ENCODE results near the gene EIF4E.
"Not testable (repeated sequence)": the region's sequence is repeated elsewhere in the genome, so short reads cannot be mapped to it uniquely, and the experiment has no call there.

The EIF4E gene

GRCh38 chr4:98873059-98873458, 55.9 kb downstream of the EIF4E start:
- DNase-seq (ENCODE audit: low spot score), result no peak

DNA sequence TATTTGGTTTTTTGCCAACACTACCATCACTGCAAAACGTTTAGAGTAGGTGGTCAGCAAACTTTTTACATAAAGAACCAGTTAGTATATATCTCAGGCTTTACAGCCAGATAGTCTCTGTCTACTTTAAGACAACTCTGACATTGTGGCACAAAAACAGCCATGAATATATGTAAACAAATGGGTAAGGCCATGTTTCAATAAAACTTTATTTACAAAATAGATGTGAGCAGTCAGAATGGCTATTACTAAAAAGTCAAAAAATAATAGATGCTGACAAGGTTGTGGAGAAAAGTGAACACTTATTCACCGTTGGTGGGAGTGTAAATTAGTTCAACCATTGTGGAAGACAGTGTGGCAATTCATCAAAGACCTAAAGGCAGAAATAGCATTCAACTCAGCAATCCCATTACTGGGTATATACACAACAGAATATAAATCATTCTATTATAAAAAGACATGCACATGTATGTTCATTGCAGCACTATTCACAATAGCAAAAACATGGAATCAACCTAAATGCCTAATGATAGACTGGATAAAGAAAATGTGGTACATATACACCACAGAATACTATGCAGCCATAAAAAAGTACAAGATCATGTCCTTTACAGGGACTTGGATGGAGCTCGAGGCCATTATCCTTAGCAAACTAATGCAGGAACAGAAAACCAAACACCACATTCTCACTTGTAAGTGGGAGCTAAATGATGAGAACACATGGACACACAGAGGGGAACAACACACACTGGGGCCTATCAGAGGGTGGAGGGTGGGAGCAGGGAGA, 56.6 kb downstream of the EIF4E start:
- DNase-seq (ENCODE audit: low spot score), result not testable (repeated sequence)

DNA sequence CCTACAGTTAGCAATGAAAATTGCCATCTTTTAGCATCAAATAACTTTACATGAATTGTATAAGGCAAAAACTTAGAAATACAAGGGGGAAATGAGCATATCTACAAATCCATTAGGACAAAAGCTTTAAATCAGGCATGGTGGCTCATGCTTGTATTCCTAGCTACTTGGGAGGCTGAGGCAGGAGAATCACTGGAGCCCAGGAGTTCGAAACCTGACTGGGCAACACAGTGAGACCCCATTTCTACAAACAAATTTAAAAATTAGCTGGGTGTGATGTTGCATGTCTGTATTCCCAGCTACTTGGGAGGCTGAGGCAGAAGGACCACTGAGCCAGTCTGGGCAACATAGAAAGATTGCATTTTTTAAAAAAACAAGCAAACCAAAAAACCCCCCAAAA, 61.3 kb downstream of the EIF4E start:
- DNase-seq (ENCODE audit: low spot score), result no peak

- no peak for DNase-seq (ENCODE audit: low spot score)
Measured at GRCh38 chr4:98865059-98865458, 63.9 kb downstream of the EIF4E start.

GRCh38 chr4:98864560-98864959, 64.4 kb downstream of the EIF4E start:
- DNase-seq (ENCODE audit: low spot score), result no peak

GRCh38 chr4:98862371-98862770, 66.6 kb downstream of the EIF4E start:
- DNase-seq (ENCODE audit: low spot score), result no peak

GRCh38 chr4:98861100-98861884, 67.6 kb downstream of the EIF4E start:
- DNase-seq (ENCODE audit: low spot score), result no peak

- no peak for DNase-seq (ENCODE audit: low spot score)
Measured at GRCh38 chr4:98851806-98852205, 77.1 kb downstream of the EIF4E start.

DNA sequence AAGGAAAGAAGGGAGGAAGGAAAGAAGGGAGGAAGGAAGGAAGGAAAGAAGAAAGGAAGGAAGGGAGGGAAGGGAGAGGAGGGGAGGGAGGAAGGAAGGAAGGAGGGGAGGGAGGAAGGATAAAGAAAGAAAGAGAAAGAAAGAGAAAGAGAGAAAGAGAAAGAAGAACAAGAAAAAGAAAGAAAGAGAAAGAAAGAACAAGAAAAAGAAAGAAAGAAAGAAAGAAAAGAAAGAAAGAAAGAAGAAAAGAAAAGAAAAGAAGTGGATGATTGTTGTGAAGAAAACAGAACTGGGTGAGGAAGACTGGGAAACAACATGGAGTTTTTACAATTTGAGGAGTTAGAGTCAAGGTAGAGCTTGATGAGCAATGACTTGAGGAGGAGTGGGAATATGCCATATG, 78.0 kb downstream of the EIF4E start:
- no peak for DNase-seq (ENCODE audit: low spot score)

DNA sequence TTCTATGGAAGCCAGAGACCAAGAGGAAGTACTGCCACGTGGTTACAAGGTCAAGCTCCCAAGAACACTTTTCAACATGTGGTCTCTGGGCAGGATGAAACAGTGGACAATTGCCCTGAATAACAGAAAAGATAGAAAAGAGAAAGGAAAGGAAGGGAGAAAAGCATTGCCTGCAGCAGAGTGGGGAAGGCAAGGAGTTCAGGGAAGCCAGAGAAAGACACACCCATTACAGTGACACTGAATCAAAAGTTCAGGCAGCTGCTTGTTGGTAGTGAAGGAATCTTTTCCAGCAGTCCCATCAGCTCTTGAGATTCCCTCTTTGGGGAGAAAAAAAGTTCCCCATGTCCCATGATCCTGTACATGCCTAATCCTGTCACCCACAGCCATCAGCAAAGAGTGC, 80.5 kb downstream of the EIF4E start:
- DNase-seq (ENCODE audit: low spot score), result no peak

- DNase-seq (ENCODE audit: low spot score), result no peak
Measured at GRCh38 chr4:98845960-98846359, 83.0 kb downstream of the EIF4E start.

GRCh38 chr4:98842917-98843316, 86.0 kb downstream of the EIF4E start:
- not testable (repeated sequence) for DNase-seq (ENCODE audit: low spot score)

GRCh38 chr4:98838977-98839618, 89.8 kb downstream of the EIF4E start:
- DNase-seq (ENCODE audit: low spot score), result no peak

GRCh38 chr4:98838531-98838930, 90.4 kb downstream of the EIF4E start:
- no peak for DNase-seq (ENCODE audit: low spot score)

DNA sequence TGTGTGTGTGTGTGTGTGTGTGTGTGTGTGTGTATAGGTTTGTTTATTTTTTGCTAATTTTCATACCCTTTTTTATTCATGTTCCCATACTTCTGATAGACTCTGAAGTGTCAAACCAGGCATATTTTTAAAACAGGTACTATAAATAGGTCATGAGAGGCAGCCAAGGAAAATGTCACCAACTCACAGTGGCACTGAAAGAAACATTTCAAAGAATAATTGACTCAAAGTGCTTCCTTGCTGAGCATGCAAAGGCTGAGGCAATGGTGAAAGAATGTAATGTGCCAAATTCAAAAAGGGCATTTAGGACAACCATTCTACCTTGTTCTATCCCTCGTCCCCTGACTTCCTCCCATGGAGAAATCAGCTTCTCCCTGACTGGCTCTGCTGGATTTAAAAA, 95.5 kb downstream of the EIF4E start:
- DNase-seq (ENCODE audit: low spot score), result no peak

DNA sequence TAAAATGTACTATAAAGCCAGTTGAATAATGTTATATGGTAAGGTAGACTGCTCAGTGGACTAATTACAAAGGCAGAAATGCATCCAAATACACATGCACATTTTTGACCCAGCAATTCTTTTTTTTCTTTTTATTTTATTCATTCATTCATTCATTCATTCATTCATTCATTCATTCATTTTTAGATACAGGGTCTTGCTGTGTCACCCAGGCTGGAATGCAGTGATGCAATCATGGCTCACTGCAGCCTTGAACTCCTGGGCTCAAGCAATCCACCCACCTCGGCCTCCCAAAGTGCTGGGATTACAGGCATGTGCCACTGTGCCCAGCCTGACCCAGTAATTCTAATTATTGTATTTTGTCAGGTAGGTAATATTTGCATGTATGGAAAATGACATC, 97.9 kb downstream of the EIF4E start:
- not testable (repeated sequence) for DNase-seq (ENCODE audit: low spot score)
